CD4-positive, alpha-beta memory T cell (primary cell): ENCODE data around the gene C9orf152. TPM values are rescaled to one million over a fixed set of nuclear protein-coding genes. Genes with fewer than 3 reads are reported as not detected.

Experiments used
- CTCF ChIA-PET: fragments of 350-600 bp; sonication (Branson Sonifier 250); formaldehyde crosslinking; loops from one replicate; lab custom pipeline; 2021; ENCODE audit warnings: inconsistent platforms; ENCODE audit not compliant: partially characterized antibody; lab: Charles Lee
- POLR2A ChIA-PET: fragments of 350-600 bp; sonication (Branson Sonifier 250); formaldehyde crosslinking; loops from one replicate; lab custom pipeline; 2021; ENCODE audit not compliant: partially characterized antibody; lab: Charles Lee
- DNase-seq, 5 donors: peaks; one replicate each; pipeline versions ENCODE4 v3.0.0 to v3.0.0-alpha.2; 2020 to 2022; ENCODE audit warnings: mixed read lengths in 1 of 5
- H3K27ac ChIP-seq: one replicate; pipeline ENCODE4 v1.7.0; 2013; ENCODE audit warnings: low read depth, low read length
- H3K27me3 ChIP-seq: 2 replicates; pipeline ENCODE4 v1.7.0; 2013; ENCODE audit warnings: mild to moderate bottlenecking, low read length, moderate library complexity; ENCODE audit not compliant: insufficient read depth
- H3K36me3 ChIP-seq: 2 replicates; pipeline ENCODE4 v1.7.0; 2013; ENCODE audit warnings: mild to moderate bottlenecking, low read length, moderate library complexity; ENCODE audit not compliant: insufficient read depth
- H3K4me1 ChIP-seq: 2 replicates; pipeline ENCODE4 v1.7.0; 2013; ENCODE audit warnings: mild to moderate bottlenecking, low read length, moderate library complexity; ENCODE audit not compliant: insufficient read depth
- H3K4me3 ChIP-seq, 2 donors: one replicate each; pipeline ENCODE4 v1.7.0; 2013; ENCODE audit warnings: low read length in 2 of 2, mild to moderate bottlenecking in 1 of 2
- H3K9me3 ChIP-seq, 2 donors: one replicate each; pipeline ENCODE4 v1.7.0; 2013; ENCODE audit warnings: low read length in 2 of 2, control low read depth in 1 of 2; ENCODE audit not compliant: control insufficient read depth in 1 of 2
- H3K27ac Mint-ChIP-seq, 7 donors: one replicate each; pipeline ENCODE4 v1.8.0; 2020 to 2021; ENCODE audit warnings: mixed read lengths in 7 of 7, mild to moderate bottlenecking in 6 of 7, inconsistent platforms in 3 of 7, moderate library complexity in 3 of 7
- H3K27me3 Mint-ChIP-seq, 2 donors: one replicate each; pipeline ENCODE4 v1.8.0; 2020 to 2021; ENCODE audit warnings: mixed read lengths in 2 of 2
- H3K36me3 Mint-ChIP-seq, 2 donors: one replicate each; pipeline ENCODE4 v1.8.0; 2020 to 2021; ENCODE audit warnings: mixed read lengths in 2 of 2, inconsistent platforms in 1 of 2, mild to moderate bottlenecking in 1 of 2
- H3K4me1 Mint-ChIP-seq, 4 donors: one replicate each; pipeline ENCODE4 v1.8.0; 2020 to 2021; ENCODE audit warnings: mixed read lengths in 4 of 4, mild to moderate bottlenecking in 1 of 4
- H3K4me3 Mint-ChIP-seq, 8 donors: one replicate each; pipeline ENCODE4 v1.8.0; 2020 to 2021; ENCODE audit warnings: mixed read lengths in 8 of 8, mild to moderate bottlenecking in 7 of 8, moderate library complexity in 6 of 8, inconsistent platforms in 3 of 8
- H3K9me3 Mint-ChIP-seq, 8 donors: one replicate each; pipeline ENCODE4 v1.8.0; 2020 to 2021; ENCODE audit warnings: mixed read lengths in 8 of 8, mild to moderate bottlenecking in 5 of 8, inconsistent platforms in 3 of 8, moderate library complexity in 1 of 8
- intact Hi-C: fragments of 100-400 bp; cut with micrococcal nuclease; formaldehyde crosslinking; loops from one replicate; pipeline ENCODE4 v1.15.1; 2023
- polyA plus RNA-seq, 2 donors: library from polyadenylated mRNA; unstranded; fragments of 300-500 nt; fragmentation: Illumina TruSeq; gene quantifications; one replicate each; pipeline ENCODE4 v1.2.3, GENCODE V29; 2021
- total RNA-seq, 2 experiments: library from RNA; stranded (reverse); gene quantifications; one replicate each; pipeline ENCODE4 v1.2.3, GENCODE V29; 2021

Gene C9orf152
- total and polyA plus RNA-seq, 4 experiments from 2014 or later, result not detected

DNA sequence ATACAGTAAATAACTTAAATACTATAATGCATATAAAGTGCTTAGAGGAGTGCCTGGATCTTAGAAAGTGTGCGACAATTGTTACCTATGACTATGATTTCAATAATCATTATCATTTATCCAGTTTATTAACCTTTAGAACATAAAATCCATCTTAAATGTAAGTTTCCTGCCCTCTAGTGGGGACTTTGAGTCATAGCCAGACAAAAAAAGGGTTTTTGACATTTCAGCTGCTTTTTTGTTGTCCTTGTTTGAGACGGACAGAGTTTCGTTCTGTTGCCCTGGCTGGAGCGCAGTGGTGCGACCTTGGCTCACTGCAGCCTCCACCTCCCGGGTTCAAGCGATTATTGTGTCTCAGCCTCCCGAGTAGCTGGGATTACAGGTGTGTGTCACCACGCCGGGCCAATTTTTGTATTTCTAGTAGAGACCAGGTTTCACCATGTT, 9.7 kb upstream of the C9orf152 start:
- no peak overlapping the region for H3K4me3 Mint-ChIP-seq
- peaks cover 2 to 4% (median 3%) of the 10 kb centered on the region in 4 donors for H3K4me1 Mint-ChIP-seq
- H3K9me3 Mint-ChIP-seq, result no peaks in the 10 kb centered on the region
- H3K27me3 ChIP-seq, result peaks cover 4% of the 10 kb centered on the region
- peak overlapping the region in 1 of 7 donors; percentile 15 for H3K27ac Mint-ChIP-seq
- DNase-seq, result peak in 4 of 5 donors; percentile 10 to 19 (median 12)
- ChIA-PET POLR2A (no interaction called here), CTCF (interaction anchor here (1.1 to 7.5 kb wide), 8 partner anchors 8 to 335 kb away, joined by 3 to 58 read pairs (median 12); partner anchors contain the start of gene C9orf152)
- H3K27me3 Mint-ChIP-seq, result peaks cover 10 to 12% of the 10 kb centered on the region in 2 donors
- no peak overlapping the region for H3K27ac ChIP-seq
- intact Hi-C loops, result loop anchor here (1.0 kb wide), 3 partner anchors 34 to 314 kb away; no protein-coding TSS in a partner anchor
- H3K9me3 ChIP-seq, result no peaks in the 10 kb centered on the region
- H3K36me3 ChIP-seq, result no peaks in the 10 kb centered on the region
- no peaks in the 10 kb centered on the region for H3K4me1 ChIP-seq
- no peaks in the 10 kb centered on the region for H3K36me3 Mint-ChIP-seq
- no peak overlapping the region for H3K4me3 ChIP-seq

DNA sequence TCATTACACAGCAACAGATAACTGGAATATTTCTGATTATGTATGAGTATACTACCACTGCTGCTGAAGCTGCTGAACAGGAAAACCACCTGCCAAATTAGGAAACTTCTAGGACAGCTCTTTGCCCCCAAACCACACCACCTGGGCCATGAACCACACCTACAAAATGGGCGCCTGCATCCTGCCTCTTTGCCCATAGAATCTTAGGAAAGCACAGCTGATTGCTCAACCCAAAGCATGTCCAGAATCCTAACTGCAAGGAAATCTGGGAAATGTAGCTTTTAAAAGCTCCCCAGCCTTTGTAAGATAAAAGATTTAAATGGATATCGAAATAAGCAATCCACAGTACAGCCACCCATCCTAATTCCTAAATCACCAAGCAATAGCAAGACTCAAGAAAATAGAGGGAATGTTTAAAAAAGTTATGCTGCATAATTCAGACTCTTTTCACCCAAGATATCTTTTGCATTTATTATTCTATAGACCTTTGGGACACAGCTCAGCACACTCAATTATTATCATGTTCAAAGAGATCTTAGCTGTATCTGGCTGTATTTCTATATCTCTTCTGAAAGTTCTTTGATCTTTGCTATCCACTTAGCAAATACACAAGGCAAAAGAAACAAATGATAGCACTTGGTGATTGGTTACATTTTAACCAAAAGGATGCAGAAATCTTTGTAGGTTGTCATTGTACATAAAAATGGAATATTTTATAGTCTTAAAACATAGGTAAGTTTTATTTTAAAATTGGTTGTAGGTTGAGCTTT, 6.8 kb upstream of the C9orf152 start:
- Histone ChIP-seq H3K4me1 (no peaks in the 10 kb centered on the region), H3K27me3 (peaks cover 4% of the 10 kb centered on the region), H3K9me3 (no peaks in the 10 kb centered on the region), H3K4me3 (no peak overlapping the region), H3K36me3 (no peaks in the 10 kb centered on the region), H3K27ac (no peak overlapping the region)
- no peak for DNase-seq
- ChIA-PET POLR2A (no interaction called here), CTCF (interaction anchor here (0.9 to 7.5 kb wide), 6 partner anchors 11 to 640 kb away, joined by 3 to 58 read pairs (median 4); no protein-coding TSS in a partner anchor)
- intact Hi-C loops, result no loop called here
- Mint-ChIP-seq H3K36me3 (peaks cover 0 to 3% of the 10 kb centered on the region in 2 donors), H3K27ac (no peak overlapping the region), H3K4me3 (no peak overlapping the region), H3K9me3 (peaks cover 0 to 8% (median under 1%) of the 10 kb centered on the region in 8 donors), H3K27me3 (peaks cover 5 to 12% of the 10 kb centered on the region in 2 donors), H3K4me1 (peaks cover 2 to 4% (median 3%) of the 10 kb centered on the region in 4 donors)

DNA sequence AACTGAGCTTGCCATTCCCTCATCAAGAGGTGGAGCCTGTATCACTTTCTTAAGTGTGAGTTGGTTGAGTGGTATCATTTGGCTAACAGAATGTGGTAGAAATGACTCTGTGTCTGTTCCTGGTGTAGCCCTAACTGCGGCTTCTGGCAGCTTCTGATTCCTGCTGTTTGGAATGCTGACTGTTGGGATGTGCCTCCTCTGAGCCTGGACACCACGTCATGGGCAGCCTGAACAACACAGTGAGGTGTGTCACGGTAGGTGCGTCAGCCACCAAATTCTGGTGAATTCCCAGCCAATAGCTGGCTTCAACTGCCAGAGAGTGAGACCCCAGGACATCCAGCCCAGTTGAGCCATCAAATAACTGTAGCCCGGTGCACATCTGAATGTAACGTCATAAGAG, 6.1 kb upstream of the C9orf152 start:
- Mint-ChIP-seq H3K36me3 (peaks cover 0 to 3% of the 10 kb centered on the region in 2 donors), H3K4me3 (no peak overlapping the region), H3K4me1 (peaks cover 2 to 4% (median 3%) of the 10 kb centered on the region in 4 donors), H3K27me3 (peaks cover 6 to 8% of the 10 kb centered on the region in 2 donors), H3K9me3 (peaks cover 0 to 8% (median under 1%) of the 10 kb centered on the region in 8 donors), H3K27ac (no peak overlapping the region)
- Histone ChIP-seq H3K27me3 (peaks cover 4% of the 10 kb centered on the region), H3K36me3 (no peaks in the 10 kb centered on the region), H3K4me3 (no peak overlapping the region), H3K9me3 (no peaks in the 10 kb centered on the region), H3K4me1 (no peaks in the 10 kb centered on the region), H3K27ac (no peak overlapping the region)
- CTCF ChIA-PET, result interaction anchor here (0.9 to 7.5 kb wide), 3 partner anchors 29 to 311 kb away, joined by 3 to 58 read pairs (median 4); no protein-coding TSS in a partner anchor
- intact Hi-C loops, result no loop called here
- no peak for DNase-seq
- POLR2A ChIA-PET, result no interaction called here

DNA sequence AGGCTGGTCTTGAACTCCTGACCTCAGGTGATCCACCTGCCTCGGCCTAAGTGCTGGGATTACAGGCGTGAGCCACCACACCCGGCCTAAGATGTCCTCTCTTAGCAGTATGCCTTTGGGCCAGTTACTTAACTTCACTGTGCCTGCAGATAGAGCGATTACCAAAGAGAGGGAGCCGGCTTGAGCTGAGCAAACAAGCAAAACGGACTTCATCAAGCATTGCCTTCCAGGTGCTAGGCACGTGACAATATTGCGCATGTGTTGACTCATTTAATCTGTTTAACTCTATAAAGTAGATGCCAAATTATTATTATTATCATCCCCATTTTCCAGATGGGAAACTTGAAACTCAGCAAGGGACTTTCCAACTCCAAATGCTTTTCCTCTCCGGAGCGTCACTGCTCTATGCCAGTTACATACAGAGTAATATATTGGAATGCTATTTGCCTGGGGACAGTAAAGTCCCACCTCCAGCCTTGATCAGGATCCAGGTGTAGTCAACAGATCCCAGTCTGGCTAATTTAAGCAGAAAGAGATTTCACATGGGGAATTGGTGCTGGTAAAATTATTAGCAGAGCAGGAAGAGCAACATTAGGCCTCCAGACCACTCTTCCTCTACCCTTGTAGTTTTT, 5.6 kb upstream of the C9orf152 start:
- H3K27ac ChIP-seq, result no peak overlapping the region
- Mint-ChIP-seq H3K9me3 (peaks cover 0 to 8% (median under 1%) of the 10 kb centered on the region in 8 donors), H3K36me3 (peaks cover 0 to 3% of the 10 kb centered on the region in 2 donors), H3K4me1 (peaks cover 2 to 4% (median 3%) of the 10 kb centered on the region in 4 donors), H3K4me3 (no peak overlapping the region), H3K27me3 (peaks cover 6 to 7% of the 10 kb centered on the region in 2 donors), H3K27ac (no peak overlapping the region)
- H3K36me3 ChIP-seq, result no peaks in the 10 kb centered on the region
- no peak overlapping the region for H3K4me3 ChIP-seq
- no peaks in the 10 kb centered on the region for H3K9me3 ChIP-seq
- no peaks in the 10 kb centered on the region for H3K27me3 ChIP-seq
- POLR2A ChIA-PET, result no interaction called here
- intact Hi-C loops, result no loop called here
- no peaks in the 10 kb centered on the region for H3K4me1 ChIP-seq
- no peak for DNase-seq
- CTCF ChIA-PET, result interaction anchor here (1.2 to 7.5 kb wide), 2 partner anchors 28 to 310 kb away, joined by 4 to 58 read pairs; no protein-coding TSS in a partner anchor

GRCh38 chr9:110207071-110207641, 803 bp downstream of the C9orf152 start:
- Histone ChIP-seq H3K4me3 (no peak overlapping the region), H3K36me3 (no peaks in the 10 kb centered on the region), H3K9me3 (no peaks in the 10 kb centered on the region), H3K27me3 (no peaks in the 10 kb centered on the region), H3K27ac (no peak overlapping the region), H3K4me1 (no peaks in the 10 kb centered on the region)
- intact Hi-C loops, result no loop called here
- POLR2A ChIA-PET, result no interaction called here
- H3K9me3 Mint-ChIP-seq, result peaks cover 0 to 8% (median 0%) of the 10 kb centered on the region in 8 donors
- no peaks in the 10 kb centered on the region for H3K36me3 Mint-ChIP-seq
- H3K4me1 Mint-ChIP-seq, result no peaks in the 10 kb centered on the region
- no peak overlapping the region for H3K27ac Mint-ChIP-seq
- DNase-seq, result no peak
- CTCF ChIA-PET, result no interaction called here
- peaks cover 6 to 9% of the 10 kb centered on the region in 2 donors for H3K27me3 Mint-ChIP-seq
- no peak overlapping the region for H3K4me3 Mint-ChIP-seq

GRCh38 chr9:110206389-110206788, 1.6 kb downstream of the C9orf152 start:
- Mint-ChIP-seq H3K27me3 (peaks cover 6 to 9% of the 10 kb centered on the region in 2 donors), H3K27ac (no peak overlapping the region), H3K4me3 (no peak overlapping the region), H3K9me3 (peaks cover 0 to 4% (median 0%) of the 10 kb centered on the region in 8 donors), H3K4me1 (no peaks in the 10 kb centered on the region), H3K36me3 (no peaks in the 10 kb centered on the region)
- intact Hi-C loops, result no loop called here
- POLR2A ChIA-PET, result no interaction called here
- Histone ChIP-seq H3K36me3 (no peaks in the 10 kb centered on the region), H3K27me3 (no peaks in the 10 kb centered on the region), H3K4me3 (no peak overlapping the region), H3K9me3 (no peaks in the 10 kb centered on the region), H3K27ac (no peak overlapping the region), H3K4me1 (no peaks in the 10 kb centered on the region)
- no peak for DNase-seq
- CTCF ChIA-PET, result interaction anchor here (1.3 to 1.8 kb wide), 2 partner anchors 14 to 16 kb away, joined by 4 read pairs; no protein-coding TSS in a partner anchor
